M059J (cell line): ENCODE measurements around the gene RAX2. TPM values are rescaled to one million over a fixed set of nuclear protein-coding genes. Genes with fewer than 3 reads are reported as not detected.

ENCODE experiments used
- DNase-seq: peaks from one replicate; pipeline ENCODE4 v3.0.0-alpha.2; 2012; ENCODE audit warnings: low read depth
- total RNA-seq: library from RNA; depleted of rRNA; stranded (reverse); fragments of >200 nt; shearing (Covaris generic); gene quantifications from 2 replicates; pipeline ENCODE4 v1.2.3, GENCODE V29; 2014

RAX2 gene
- total RNA-seq, 1 experiment from 2014 or later = not detected

DNA sequence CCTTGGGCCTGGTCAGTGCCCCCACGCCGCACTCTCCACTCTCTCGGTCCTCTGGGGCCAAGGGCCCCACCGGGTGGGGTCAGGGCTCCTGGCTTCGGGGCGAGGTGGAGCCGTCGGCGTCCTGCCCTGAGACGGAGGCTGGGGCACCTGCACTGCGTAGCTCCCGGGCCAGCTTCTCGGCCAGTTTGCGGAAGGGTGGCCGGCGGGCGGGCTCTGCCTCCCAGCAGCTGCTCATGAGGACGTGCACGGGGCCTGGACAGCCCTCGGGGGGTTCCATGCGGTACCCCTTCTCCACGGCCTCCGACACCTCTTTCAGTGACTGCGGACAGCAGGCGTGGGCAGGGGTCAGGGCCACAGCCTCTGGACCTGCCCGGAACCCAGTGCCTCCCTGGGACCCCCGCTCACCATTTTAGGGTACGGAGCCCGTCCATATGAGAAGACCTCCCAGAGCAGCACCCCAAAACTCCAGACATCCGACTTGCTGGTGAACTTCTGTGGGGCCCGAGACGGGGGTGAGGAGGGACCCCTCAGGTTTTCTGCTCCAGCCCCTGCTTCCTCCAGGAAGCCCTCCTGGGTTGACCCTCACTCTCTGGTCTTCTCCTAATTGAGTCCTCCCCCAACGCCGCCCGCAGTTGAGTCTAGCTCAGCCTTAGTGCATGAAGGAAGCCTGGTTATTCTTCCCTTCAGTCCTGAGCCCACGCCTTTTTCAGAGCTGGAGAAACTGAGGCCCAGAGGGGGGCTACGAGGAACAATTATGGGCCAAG lies 6.3 kb upstream of the RAX2 start:
- DNase-seq = no peak

DNA sequence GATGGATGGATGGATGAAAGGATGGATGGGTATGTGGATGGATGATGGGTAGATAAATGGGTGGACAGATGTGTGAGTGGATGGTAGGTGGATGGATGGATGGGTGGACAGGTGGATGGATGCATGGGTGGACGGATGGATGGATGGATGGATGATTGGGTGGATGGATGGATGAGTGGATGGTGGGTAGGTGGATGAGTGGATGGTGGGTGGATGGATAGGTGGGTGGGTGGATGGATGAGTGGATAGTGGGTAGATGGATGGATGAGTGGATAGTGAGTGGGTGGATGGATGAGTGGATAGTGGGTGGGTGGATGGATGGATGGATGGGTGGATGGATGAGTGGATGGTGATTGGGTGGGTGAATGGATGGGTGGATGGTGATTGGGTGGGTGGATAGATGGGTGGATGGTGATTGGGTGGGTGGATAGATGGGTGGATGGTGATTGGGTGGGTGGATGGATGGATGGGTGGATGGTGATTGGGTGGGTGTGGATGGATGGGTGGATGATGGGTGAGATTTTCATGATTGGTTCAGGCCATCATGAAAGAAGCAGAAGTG lies 4.5 kb upstream of the RAX2 start:
- DNase-seq = no peak

GRCh38 chr19:3775831-3776230 lies 3.8 kb upstream of the RAX2 start:
- no peak for DNase-seq

DNA sequence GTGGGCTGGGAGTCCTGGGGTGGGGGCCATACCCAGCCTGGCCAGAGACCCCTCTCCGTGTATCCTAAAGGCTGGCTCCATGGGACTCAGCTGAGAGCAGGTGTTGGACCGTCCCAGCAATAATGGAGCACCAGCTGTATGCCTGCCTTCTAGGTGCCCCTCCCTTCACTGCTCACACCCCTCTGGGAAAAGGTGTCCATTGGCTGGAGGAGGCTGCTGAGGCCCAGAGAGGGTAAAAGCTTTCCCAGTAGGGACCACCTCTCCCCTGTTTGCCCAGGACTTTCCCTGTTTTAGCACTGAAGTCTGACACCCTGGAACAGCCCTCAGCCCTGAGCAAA lies 3.3 kb upstream of the RAX2 start:
- DNase-seq = no peak

DNA sequence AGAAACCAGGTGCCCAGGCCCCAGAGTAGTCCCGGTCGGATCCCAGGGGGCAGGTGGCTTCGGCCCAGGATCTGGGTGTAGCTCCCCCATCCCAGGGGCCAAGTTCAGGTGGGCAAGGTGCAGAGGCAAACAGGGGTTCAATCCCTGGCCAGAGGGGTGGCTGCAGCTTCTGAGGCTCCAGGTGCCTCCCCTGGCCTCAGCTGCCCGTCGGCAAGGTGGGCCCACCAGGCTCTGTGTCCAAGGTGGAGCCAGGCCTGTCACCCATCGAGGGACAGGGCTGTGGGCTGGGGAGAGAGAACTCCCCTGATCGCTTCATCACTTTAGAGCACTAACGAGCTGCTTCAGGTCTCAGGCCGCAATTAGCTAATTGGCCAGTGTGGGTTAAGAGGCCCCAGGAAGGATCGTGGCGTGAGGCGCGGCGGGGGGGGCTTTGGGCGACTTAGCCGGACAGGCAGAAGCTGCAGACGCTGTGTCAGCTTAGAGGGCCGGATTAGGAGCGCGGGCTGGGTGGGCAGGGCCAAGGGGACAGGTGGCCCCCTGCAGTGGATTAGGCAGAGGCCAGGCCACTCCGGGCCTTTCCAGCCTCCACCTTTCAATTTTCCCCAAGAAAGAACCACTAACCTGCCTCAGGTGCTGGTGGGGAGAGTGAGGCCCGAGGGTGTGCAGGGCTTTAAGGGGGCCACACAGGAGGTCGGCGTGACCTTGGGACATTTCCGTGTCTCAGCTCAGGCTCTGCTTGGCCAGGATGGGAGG lies 2.8 kb upstream of the RAX2 start:
- DNase-seq = no peak

DNA sequence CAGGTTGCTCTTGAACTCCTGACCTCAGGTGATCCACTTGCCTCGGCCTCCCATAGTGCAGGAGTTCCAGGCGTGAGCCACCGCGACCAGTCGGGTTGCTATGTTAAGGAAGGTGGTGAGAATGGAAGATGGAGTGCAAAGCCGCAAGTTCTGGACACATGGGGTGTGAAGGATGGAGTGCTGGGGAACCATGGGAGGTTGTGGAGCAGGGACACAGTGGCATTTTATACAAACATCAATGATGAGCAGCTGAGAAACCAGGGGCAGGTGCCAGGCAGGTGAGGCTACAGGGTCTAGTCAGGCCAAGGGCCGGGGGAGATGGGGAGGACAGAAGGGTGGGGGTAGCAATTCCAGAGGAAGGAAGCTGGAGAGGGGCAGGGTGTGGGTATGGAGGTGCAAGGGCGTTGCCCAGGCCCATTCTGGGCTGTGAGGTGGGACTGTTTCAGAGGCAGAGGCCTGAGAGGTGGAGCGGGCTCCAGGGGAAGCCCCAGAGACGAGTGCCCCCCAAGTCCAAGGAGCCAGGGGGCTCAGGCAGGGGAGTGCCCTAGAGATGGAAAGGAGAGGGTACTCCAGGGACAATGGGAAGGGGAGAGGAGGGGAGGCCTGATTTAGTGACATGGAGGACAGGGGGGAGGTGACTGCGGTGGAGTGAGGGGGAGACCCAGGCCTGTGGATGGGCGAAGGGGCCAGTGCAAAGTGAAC lies 1.9 kb upstream of the RAX2 start:
- no peak for DNase-seq

DNA sequence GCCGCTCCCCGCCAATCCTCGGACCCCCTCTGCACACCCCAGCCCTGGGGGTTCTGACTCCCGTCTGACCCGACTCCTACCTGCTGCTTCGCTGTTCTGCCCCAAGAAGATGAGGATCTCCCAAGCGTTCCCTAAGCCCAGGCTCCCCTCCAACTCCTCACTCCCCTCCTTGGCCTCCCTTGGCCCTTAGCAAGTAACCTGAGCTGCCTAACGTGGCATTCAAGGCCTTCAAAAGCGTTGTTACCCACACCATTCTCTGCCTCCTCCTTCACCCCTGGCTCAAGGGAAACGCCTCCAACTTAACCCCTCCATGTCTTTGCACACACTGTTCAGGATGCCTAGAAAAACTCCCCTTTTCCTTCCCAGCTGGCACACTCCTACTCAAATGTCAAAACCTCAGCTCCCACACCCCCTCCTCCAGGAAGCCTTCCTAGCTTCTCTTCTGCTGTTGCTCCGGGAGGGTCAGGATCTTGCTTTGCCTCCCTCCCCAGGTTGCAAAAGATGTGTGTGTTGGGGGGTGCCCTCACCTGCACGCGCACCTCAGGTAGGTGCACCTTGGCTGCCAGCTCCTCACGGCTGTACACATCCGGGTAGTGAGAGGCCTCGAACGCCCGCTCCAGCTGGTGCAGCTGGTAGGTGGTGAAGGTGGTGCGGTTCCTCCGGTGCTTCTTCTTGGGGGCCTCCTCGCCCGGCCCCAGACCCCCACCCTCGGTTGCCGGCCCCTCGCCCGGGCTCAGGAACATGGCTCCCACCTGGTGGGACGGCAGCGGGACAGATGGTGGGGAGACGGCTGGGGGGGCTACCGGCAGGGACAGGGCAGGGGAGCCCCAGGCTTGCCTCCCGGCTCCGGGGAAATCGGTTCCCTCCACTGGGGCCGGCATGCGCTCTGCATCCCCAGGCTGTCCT lies 775 bp downstream of the RAX2 start:
- DNase-seq = no peak

DNA sequence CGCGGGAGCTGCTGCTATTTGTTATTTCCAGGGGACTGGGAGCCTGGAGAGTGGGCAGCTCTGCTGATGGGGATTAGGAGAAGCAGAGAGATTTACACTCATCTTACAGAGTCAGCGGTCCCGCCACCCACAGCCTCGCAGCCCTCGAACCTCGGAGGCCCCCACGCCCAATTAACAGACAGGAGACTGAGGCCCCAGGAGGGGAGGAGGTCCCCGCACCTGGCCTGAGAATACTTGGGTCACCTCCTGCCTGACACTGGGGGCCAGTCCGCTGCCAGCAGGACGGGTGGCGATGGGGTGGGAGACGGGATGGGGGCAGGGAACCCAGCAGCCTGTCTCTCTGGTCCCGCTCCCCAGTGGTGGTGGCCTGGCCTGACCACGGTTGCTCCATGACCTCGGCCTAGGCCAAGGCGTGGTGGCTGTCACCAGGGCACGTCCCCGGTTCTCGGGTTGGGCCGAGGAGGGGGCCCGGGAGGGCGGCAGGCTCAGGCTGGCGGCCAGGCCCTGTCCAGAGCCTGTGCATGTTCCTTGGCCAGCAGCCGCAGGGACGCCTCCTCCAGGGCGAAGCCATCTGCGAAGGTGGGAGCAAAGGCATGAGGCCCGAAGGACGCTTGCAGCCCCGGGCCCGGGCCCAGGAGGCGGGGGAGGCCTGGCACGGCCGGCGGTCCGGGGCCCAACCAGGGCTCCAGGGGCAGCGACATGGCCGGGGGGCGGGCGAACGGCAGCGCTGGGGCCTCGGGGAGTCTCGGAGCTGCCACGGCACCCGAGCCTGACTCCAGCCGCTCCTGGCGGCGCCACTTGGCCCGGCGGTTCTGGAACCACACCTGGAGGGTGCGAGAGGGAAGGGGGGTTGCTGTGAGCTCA lies 1.7 kb downstream of the RAX2 start:
- no peak for DNase-seq

GRCh38 chr19:3769494-3769893 lies 2.5 kb downstream of the RAX2 start:
- no peak for DNase-seq

DNA sequence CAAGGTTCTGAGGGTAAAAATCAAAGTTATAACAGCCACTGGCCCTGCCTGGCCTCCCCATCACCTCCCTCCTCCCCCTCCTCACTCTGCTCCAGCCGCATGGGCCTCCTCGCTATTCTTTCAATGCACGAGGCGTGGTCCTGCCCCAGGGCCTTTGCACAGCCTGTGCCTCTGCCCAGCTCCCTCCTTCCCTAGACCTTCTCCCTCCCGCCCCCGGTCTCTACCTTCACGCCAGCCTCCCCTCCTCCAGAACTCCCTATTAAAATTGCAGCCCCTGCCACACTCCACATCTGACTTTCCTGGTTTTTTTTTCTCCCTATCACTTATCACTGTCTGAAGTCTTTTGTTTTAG lies 3.3 kb downstream of the RAX2 start:
- DNase-seq = no peak

DNA sequence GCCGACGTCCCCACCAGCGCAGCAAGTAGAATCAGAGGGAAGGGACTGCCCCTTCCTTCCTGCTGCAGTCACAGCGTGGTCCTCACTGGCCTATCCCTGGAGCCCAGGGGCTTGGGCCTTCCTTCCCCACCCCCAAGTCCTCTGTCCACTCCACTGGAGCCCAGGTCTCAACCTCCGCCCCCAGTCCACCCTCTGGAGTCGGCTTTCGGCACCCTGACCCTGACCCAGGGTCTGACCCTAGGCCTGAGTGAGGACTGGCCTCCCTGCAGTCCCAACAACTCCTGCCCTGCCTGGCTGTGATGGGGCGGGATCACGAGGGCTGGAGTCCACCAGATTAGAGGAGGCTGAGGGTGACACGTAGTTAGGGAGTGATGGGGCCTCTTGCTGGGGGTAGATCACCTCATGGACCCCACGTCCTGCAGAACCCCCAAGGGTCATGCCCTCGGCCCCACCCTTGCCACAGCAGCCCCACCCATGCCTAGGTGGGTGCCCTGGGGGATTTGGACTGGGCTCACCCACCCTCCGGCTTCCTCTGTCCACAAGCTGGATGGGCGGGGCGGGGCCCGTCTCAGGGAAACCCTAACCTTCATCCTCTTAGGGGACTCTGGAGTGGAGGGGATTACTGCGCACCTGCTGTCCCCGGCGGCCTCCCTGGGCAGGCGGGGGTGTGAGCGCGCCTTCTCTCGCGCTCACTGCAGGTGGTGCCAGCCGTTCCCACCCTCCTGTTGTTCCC lies 3.8 kb downstream of the RAX2 start:
- DNase-seq = no peak

- no peak for DNase-seq
Measured at GRCh38 chr19:3767050-3767449, 5.0 kb downstream of the RAX2 start.

DNA sequence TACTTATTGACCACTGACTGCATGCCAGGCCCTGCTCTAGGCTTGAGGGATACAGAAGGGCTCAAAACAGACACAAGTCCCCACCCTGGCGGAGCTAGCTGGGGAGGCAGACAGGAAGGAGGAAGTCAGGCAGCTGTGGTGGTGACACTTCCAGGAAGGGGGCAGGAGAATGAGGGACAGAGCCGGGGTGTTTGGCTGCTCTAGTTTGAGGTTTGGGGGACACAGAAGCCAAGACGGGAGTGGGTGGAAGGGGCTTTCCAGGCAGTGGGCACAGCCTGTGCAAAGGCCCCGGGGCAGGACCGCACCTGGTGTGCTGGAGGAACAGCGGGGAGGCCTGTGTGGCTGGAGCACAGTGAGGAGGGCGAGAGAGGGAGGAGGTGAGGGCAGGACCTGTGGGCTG lies 5.5 kb downstream of the RAX2 start:
- DNase-seq = no peak

DNA sequence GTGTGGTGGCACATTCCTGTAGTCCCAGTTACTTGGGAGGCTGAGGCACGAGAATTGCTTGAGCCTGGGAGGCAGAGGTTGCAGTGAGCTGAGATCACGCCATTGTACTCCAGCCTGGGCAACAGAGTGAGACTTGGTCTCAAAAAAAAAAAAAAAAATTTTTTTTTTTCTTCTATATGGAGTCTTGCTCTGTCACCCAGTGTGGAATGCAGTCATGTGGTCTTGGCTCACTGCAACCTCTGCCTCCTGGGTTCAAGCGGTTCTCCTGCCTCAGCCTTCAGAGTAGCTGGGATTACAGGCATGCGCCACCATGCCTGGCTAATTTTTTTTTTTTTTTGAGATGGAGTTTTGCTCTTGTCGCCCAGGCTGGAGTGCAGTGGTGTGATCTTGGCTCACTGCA lies 6.3 kb downstream of the RAX2 start:
- peak; percentile 26 for DNase-seq

GRCh38 chr19:3765121-3765520 lies 6.9 kb downstream of the RAX2 start:
- no peak for DNase-seq

DNA sequence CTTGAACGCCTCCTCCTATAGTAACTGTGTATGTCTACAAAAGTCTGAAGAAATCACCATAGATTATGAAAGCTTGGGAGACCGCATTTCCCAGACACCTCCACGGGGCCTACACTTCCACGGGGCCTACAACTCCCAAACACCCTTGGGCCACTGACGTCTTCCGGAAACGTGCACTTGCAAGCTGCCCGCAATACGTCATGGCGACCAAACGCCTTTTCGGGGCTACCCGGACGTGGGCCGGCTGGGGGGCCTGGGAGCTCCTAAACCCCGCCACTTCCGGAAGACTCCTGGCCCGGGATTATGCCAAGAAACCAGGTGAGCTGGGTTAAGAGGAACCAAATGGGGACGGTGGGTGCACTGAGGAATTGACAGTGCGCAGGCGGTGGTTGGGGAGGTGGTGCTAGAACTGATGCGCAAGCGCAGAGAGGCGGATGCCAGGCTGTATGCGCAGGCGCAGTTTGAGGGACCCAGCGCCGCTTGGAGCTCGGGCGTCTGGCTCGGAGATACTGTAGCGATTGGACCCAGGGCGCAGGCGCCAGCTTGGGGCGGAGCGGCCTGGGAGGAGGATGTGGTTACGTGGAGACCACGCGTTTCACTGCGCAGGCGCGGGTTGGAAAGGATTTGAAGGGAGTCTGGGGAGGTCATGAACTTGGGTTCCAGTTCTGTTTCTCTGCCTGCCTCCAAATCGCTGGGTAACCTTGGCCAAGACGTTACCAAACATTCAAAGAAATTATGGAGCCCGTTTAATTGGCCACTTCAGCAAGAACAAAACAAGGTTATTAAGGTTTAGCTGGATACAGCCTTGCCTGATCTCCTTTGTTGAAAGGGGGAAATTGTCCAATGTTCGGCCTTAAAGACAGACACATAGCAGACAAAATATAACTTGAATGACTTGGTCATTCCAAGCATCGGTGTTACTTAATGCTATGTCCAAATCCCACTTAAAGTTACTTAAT lies 9.2 kb downstream of the RAX2 start, which contains the start of gene MRPL54:
Gene MRPL54, plus strand, starts transcription at position 182 of the 959 bp plus-strand sequence. Its CDS starts 19 bp downstream, at position 201.
- peak; percentile 98 for DNase-seq

DNA sequence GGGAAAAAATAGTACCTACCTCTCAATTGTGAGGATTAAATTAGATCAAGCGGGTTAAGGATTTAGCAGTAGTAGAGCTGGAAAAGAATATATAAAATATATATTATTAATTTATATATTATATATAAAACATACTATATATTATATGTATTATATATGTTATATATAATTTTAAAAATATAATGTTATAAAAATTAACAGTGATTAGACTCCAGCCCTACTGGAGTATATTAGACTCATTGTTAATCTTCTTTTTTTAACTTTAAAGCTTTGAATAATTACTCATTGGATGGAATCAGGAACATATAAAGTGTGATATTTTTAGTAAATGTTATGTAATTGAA lies 9.9 kb downstream of the RAX2 start:
- DNase-seq = no peak

DNA sequence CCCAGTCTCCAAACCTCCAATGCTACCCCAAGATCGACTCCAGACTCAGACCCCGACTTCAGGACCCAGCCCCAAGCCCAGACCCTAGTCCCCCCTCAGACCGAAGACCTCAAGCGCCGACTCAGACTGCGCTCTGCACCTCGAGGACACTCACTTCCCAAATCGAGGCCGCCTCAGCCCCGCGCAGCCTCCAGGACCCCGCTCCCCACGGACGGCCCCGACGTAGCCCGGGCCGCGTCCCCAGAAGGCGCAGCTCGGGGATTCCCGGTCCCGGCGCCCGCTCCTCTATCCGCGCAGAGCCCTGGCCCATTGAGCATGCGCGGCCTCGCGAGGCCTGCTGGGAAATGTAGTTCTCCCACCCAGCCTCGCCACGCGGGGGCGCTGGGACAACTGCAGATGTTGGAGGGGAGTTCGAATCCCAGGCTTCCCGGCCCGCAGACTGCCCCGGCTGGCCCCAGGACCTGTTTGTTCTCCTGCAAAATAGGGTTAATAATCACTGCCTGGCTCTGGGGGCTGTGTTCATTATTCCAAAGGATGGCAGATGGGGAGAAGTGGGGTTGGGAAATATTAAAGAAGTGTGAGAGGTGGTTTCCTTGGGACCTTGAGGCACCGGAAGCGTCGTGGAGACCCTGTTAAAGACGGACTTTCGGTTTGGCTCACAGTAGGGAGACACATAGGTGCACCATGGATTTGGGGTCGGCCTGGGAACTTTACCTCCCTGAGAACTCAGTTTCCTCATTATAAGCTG lies 10.5 kb downstream of the RAX2 start, which contains the start of gene APBA3:
Gene APBA3, minus strand, starts transcription at position 311 of the 748 bp plus-strand sequence. CDS start 1,428 bp downstream, outside the sequence.
- peak; percentile 87 for DNase-seq
